ENCODE data around the gene REPIN1.

REPIN1 gene

GRCh38 chr7:150333659-150334058 lies 35.0 kb upstream of the REPIN1 start:
- Histone ChIP-seq H3K27ac (replicated peaks) (no peak overlapping the region), H3K4me3 (replicated peaks; ENCODE audit: insufficient read depth, low read length) (no peak overlapping the region), H3K27me3 (ENCODE audit: insufficient read depth, poor library complexity, severe bottlenecking) (no peaks in the 10 kb centered on the region)
- no peak for DNase-seq (ENCODE audit: low read depth in 1 of 2, low spot score in 1 of 2)
- TF ChIP-seq GABPA (IDR thresholded peaks at IDR 0.05; ENCODE audit: low read depth): no peak
- TF ChIP-seq POLR2AphosphoS5 (IDR thresholded peaks at IDR 0.05; ENCODE audit: low read depth): no peak
- no peak for TF ChIP-seq REST (IDR thresholded peaks at IDR 0.05; ENCODE audit: insufficient replicate concordance, low read depth)
- no peak for TF ChIP-seq SPI1 (IDR thresholded peaks at IDR 0.05; ENCODE audit: borderline replicate concordance, low read depth)
- no peak for TF ChIP-seq CTCF (IDR thresholded peaks at IDR 0.05; ENCODE audit: insufficient read depth, low read length)

- TF ChIP-seq GABPA (IDR thresholded peaks at IDR 0.05; ENCODE audit: low read depth) (no peak), REST (IDR thresholded peaks at IDR 0.05; ENCODE audit: insufficient replicate concordance, low read depth) (no peak), SPI1 (IDR thresholded peaks at IDR 0.05; ENCODE audit: borderline replicate concordance, low read depth) (no peak), POLR2AphosphoS5 (IDR thresholded peaks at IDR 0.05; ENCODE audit: low read depth) (no peak), CTCF (IDR thresholded peaks at IDR 0.05; ENCODE audit: insufficient read depth, low read length) (no peak)
- Histone ChIP-seq H3K27me3 (ENCODE audit: insufficient read depth, poor library complexity, severe bottlenecking) (no peaks in the 10 kb centered on the region), H3K27ac (replicated peaks) (no peak overlapping the region), H3K4me3 (replicated peaks; ENCODE audit: insufficient read depth, low read length) (no peak overlapping the region)
- DNase-seq (ENCODE audit: low read depth in 1 of 2, low spot score in 1 of 2): no peak
Measured at GRCh38 chr7:150334108-150334507, 34.5 kb upstream of the REPIN1 start.

GRCh38 chr7:150335108-150335773 lies 33.4 kb upstream of the REPIN1 start:
- no peak for TF ChIP-seq GABPA (IDR thresholded peaks at IDR 0.05; ENCODE audit: low read depth)
- no peak overlapping the region for H3K4me3 ChIP-seq (replicated peaks; ENCODE audit: insufficient read depth, low read length)
- no peaks in the 10 kb centered on the region for H3K27me3 ChIP-seq (ENCODE audit: insufficient read depth, poor library complexity, severe bottlenecking)
- no peak overlapping the region for H3K27ac ChIP-seq (replicated peaks)
- no peak for DNase-seq (ENCODE audit: low read depth in 1 of 2, low spot score in 1 of 2)

- Histone ChIP-seq H3K27me3 (ENCODE audit: insufficient read depth, poor library complexity, severe bottlenecking) (peaks cover under 1% of the 10 kb centered on the region), H3K4me3 (replicated peaks; ENCODE audit: insufficient read depth, low read length) (no peak overlapping the region), H3K27ac (replicated peaks) (no peak overlapping the region)
- no peak for DNase-seq (ENCODE audit: low read depth in 1 of 2, low spot score in 1 of 2)
- TF ChIP-seq CTCF (IDR thresholded peaks at IDR 0.05; ENCODE audit: insufficient read depth, low read length): no peak
- TF ChIP-seq GABPA (IDR thresholded peaks at IDR 0.05; ENCODE audit: low read depth): no peak
- TF ChIP-seq SPI1 (IDR thresholded peaks at IDR 0.05; ENCODE audit: borderline replicate concordance, low read depth): no peak
- no peak for TF ChIP-seq POLR2AphosphoS5 (IDR thresholded peaks at IDR 0.05; ENCODE audit: low read depth)
- TF ChIP-seq REST (IDR thresholded peaks at IDR 0.05; ENCODE audit: insufficient replicate concordance, low read depth): no peak
Measured at GRCh38 chr7:150335774-150336112, 32.9 kb upstream of the REPIN1 start.

All from HL-60 (cell line).